Activated T-helper 9 cell treated with anti-CD3 and anti-CD28 coated beads, Interleukin-2, amount 50 U/mL, for 16 hours (primary cell): Measurements from ENCODE around the gene CKS1B.
A peak's percentile ranks its signal among the peaks of the same experiment; 100 is the strongest.

Experiments used
- DNase-seq: peaks from one replicate; pipeline ENCODE4 v3.0.0-alpha.2; 2020; ENCODE audit warnings: low read depth

Gene CKS1B

GRCh38 chr1:154945962-154946850 is 28.3 kb upstream of the CKS1B start:
- no peak for DNase-seq

GRCh38 chr1:154948079-154948478 is 26.4 kb upstream of the CKS1B start:
- DNase-seq = no peak

GRCh38 chr1:154951901-154952657 is 22.4 kb upstream of the CKS1B start:
- peak; percentile 53 for DNase-seq

- DNase-seq = no peak
These were observed 21.8 kb upstream of the CKS1B start for GRCh38 chr1:154952664-154953063.

GRCh38 chr1:154953611-154954038 is 20.9 kb upstream of the CKS1B start:
- no peak for DNase-seq

- DNase-seq = no peak
These were observed 19.9 kb upstream of the CKS1B start for GRCh38 chr1:154954541-154954940.

GRCh38 chr1:154955039-154955717 is 19.3 kb upstream of the CKS1B start:
- peak; percentile 77 for DNase-seq

- DNase-seq = peak; percentile 54
These were observed 18.6 kb upstream of the CKS1B start, which contains the start of gene PBXIP1 for GRCh38 chr1:154955718-154956543. Gene PBXIP1, minus strand, starts transcription at chr1:154956099. Its CDS starts 2,378 bp downstream, at chr1:154953721.

GRCh38 chr1:154956544-154956941 is 17.9 kb upstream of the CKS1B start:
- no peak for DNase-seq

GRCh38 chr1:154957091-154957657 is 17.3 kb upstream of the CKS1B start:
- DNase-seq = no peak

GRCh38 chr1:154958036-154958435 is 16.4 kb upstream of the CKS1B start:
- DNase-seq = no peak

- DNase-seq = no peak
These were observed 15.6 kb upstream of the CKS1B start for GRCh38 chr1:154958681-154959425.

GRCh38 chr1:154959426-154959780 is 15.1 kb upstream of the CKS1B start:
- DNase-seq = no peak

- DNase-seq = no peak
These were observed 13.9 kb upstream of the CKS1B start for GRCh38 chr1:154960446-154961136.

GRCh38 chr1:154961207-154962155 is 13.0 kb upstream of the CKS1B start, which contains the start of gene PYGO2:
Gene PYGO2, minus strand, starts transcription at chr1:154961782. Its CDS starts 206 bp downstream, at chr1:154961576.
- DNase-seq = peak; percentile 73

- DNase-seq = no peak
These were observed 12.2 kb upstream of the CKS1B start for GRCh38 chr1:154962156-154962749.

GRCh38 chr1:154962795-154963330 is 11.6 kb upstream of the CKS1B start:
- DNase-seq = no peak

- DNase-seq = no peak
These were observed 10.8 kb upstream of the CKS1B start for GRCh38 chr1:154963643-154964042.
